ENCODE data around the gene NEGR1. TPM values are rescaled to one million over a fixed set of nuclear protein-coding genes. Genes with fewer than 3 reads are reported as not detected.

NEGR1 gene
- total RNA-seq, 1 experiment from 2014 or later, result 19.2 TPM

DNA sequence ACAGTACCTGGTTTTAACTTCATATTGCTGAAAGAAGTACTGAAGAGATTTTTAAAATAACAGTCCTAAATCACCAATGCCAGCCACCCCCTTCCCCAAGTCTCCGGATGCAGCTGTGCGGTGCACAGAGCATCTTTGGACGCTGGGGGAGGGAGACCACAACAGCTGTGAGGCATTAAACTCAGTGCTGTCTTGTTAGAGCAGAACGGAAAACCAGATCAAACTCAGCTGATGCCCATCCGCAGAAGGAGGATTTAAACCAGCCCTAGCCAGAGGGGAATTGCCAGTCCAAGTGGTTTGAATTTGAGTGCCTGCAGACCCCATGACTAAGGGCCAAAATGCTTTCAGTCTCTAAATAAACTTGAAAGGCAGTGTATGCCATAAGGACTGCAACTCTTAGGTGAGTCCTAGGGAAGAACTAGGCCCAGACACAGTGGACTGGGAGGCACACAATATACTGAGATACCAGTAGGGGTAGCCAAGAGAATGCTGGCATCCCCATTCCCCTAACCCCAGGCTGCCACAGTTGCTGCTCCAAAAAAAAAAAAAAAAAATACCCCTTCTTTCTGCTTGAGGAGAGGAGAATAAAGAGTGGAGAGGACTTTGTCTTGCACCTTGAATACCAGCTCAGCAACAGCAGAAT, 576.2 kb downstream of the NEGR1 start:
- intact Hi-C loops (cut with micrococcal nuclease; ENCODE audit: unreplicated experiment), result no loop called here
- no peak for TF ChIP-seq CTCF (IDR thresholded peaks at IDR 0.05; ENCODE audit: unreplicated experiment)
- Mint-ChIP-seq H3K4me1 (ENCODE audit: low read depth, unreplicated experiment) (no peaks in the 10 kb centered on the region), H3K27me3 (ENCODE audit: unreplicated experiment) (no peaks in the 10 kb centered on the region), H3K9me3 (ENCODE audit: low read depth, unreplicated experiment) (peaks cover 18% of the 10 kb centered on the region), H3K27ac (ENCODE audit: unreplicated experiment) (no peak overlapping the region), H3K4me3 (ENCODE audit: low read depth, unreplicated experiment) (no peak overlapping the region), H3K36me3 (ENCODE audit: insufficient read depth, unreplicated experiment) (no peaks in the 10 kb centered on the region)
- DNase-seq, result no peak
- no TSS peak for BruUV-seq (replicated peaks)
- CTCF ChIA-PET, result interaction anchor here (0.5 to 0.7 kb wide), 2 partner anchors 43 to 123 kb away, joined by 3 read pairs; no protein-coding TSS in a partner anchor

DNA sequence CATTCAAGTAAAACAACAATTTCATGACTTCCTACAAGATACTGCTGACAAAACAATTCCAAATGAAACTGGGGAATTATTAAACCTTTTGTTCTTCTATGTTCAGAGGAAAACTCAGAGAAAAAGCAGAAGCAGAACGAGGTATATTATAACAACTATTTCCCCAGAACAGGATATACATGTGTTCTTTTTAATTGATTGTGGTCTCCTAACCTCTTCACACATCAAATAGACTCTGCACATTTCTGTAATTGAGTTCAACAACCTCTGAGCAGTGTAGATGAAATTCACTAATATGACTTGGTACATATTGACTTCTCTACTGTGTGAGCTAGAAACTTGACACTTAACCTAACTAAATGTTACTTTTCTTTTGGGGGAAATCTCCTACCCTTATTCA, 584.2 kb downstream of the NEGR1 start:
- TF ChIP-seq CTCF (IDR thresholded peaks at IDR 0.05; ENCODE audit: unreplicated experiment), result no peak
- CTCF ChIA-PET, result no interaction called here

GRCh38 chr1:71695821-71696220, 586.5 kb downstream of the NEGR1 start:
- Mint-ChIP-seq H3K27ac (ENCODE audit: unreplicated experiment) (no peak overlapping the region), H3K36me3 (ENCODE audit: insufficient read depth, unreplicated experiment) (no peaks in the 10 kb centered on the region), H3K9me3 (ENCODE audit: low read depth, unreplicated experiment) (peaks cover 2% of the 10 kb centered on the region), H3K4me3 (ENCODE audit: low read depth, unreplicated experiment) (no peak overlapping the region), H3K4me1 (ENCODE audit: low read depth, unreplicated experiment) (no peaks in the 10 kb centered on the region), H3K27me3 (ENCODE audit: unreplicated experiment) (no peaks in the 10 kb centered on the region)
- TF ChIP-seq CTCF (IDR thresholded peaks at IDR 0.05; ENCODE audit: unreplicated experiment), result no peak
- no TSS peak for BruUV-seq (replicated peaks)
- no peak for DNase-seq
- intact Hi-C loops (cut with micrococcal nuclease; ENCODE audit: unreplicated experiment), result no loop called here
- CTCF ChIA-PET, result no interaction called here

More for the DNA sequence above, 584.2 kb downstream of the NEGR1 start:
- Mint-ChIP-seq H3K9me3 (ENCODE audit: low read depth, unreplicated experiment) (peaks cover 6% of the 10 kb centered on the region), H3K27ac (ENCODE audit: unreplicated experiment) (no peak overlapping the region), H3K36me3 (ENCODE audit: insufficient read depth, unreplicated experiment) (no peaks in the 10 kb centered on the region), H3K4me3 (ENCODE audit: low read depth, unreplicated experiment) (no peak overlapping the region), H3K27me3 (ENCODE audit: unreplicated experiment) (no peaks in the 10 kb centered on the region), H3K4me1 (ENCODE audit: low read depth, unreplicated experiment) (no peaks in the 10 kb centered on the region)
- no TSS peak for BruUV-seq (replicated peaks)
- no peak for DNase-seq
- intact Hi-C loops (cut with micrococcal nuclease; ENCODE audit: unreplicated experiment), result no loop called here

DNA sequence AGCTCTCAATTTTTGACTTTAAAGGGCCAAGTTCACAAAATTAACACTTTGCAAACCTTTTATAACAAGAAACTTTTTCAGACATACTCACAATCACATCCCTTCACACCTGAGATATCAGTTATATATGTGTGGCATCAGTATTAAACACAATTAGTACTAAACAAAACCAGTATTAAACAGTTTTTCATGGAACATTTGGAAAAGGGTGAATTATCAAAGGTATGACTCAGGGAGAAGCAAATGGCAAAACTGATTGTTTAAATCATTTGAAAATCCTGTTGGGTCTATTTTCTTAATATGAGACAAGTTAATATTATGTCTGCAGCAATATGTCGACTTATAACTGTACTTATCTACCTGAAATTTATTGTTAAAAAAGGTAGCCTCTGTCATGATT, 587.3 kb downstream of the NEGR1 start:
- CTCF ChIA-PET, result no interaction called here
- no TSS peak for BruUV-seq (replicated peaks)
- Mint-ChIP-seq H3K27ac (ENCODE audit: unreplicated experiment) (no peak overlapping the region), H3K9me3 (ENCODE audit: low read depth, unreplicated experiment) (peaks cover 2% of the 10 kb centered on the region), H3K36me3 (ENCODE audit: insufficient read depth, unreplicated experiment) (no peaks in the 10 kb centered on the region), H3K27me3 (ENCODE audit: unreplicated experiment) (no peaks in the 10 kb centered on the region), H3K4me3 (ENCODE audit: low read depth, unreplicated experiment) (no peak overlapping the region), H3K4me1 (ENCODE audit: low read depth, unreplicated experiment) (no peaks in the 10 kb centered on the region)
- intact Hi-C loops (cut with micrococcal nuclease; ENCODE audit: unreplicated experiment), result no loop called here
- TF ChIP-seq CTCF (IDR thresholded peaks at IDR 0.05; ENCODE audit: unreplicated experiment), result no peak
- no peak for DNase-seq

Data from Calu3 (cell line).